Inferior parietal cortex (tissue), 1 donor: ENCODE data around the gene PAIP1.
A peak's percentile ranks its signal among the peaks of the same experiment; 100 is the strongest.
"Not testable (repeated sequence)": the region's sequence is repeated elsewhere in the genome, so short reads cannot be mapped to it uniquely, and the experiment has no call there.

Experiments
- DNase-seq: peaks from one replicate; pipeline ENCODE4 v3.0.0-alpha.2; 2016; ENCODE audit errors: extremely low spot score

The PAIP1 gene

GRCh38 chr5:43556857-43557542 is at the start of gene PAIP1:
PAIP1 (minus strand) TSS chr5:43557077; CDS start chr5:43556846, 231 bp downstream.
- DNase-seq: peak; percentile 75

GRCh38 chr5:43606351-43606750 is 49.5 kb upstream of the PAIP1 start:
- DNase-seq: no peak

GRCh38 chr5:43604699-43605098 is 47.8 kb upstream of the PAIP1 start:
- DNase-seq: no peak

- DNase-seq: no peak
These were observed 46.7 kb upstream of the PAIP1 start for GRCh38 chr5:43603344-43604217.

GRCh38 chr5:43602461-43603343 is 45.8 kb upstream of the PAIP1 start, which contains the start of gene NNT:
NNT (plus strand) TSS chr5:43603180; CDS start chr5:43609196, 6,016 bp downstream.
- peak; percentile 62 for DNase-seq

GRCh38 chr5:43601454-43602260 is 44.8 kb upstream of the PAIP1 start:
- DNase-seq: no peak

- DNase-seq: not testable (repeated sequence)
These were observed 42.0 kb upstream of the PAIP1 start for GRCh38 chr5:43598927-43599326.

GRCh38 chr5:43592363-43592762 is 35.5 kb upstream of the PAIP1 start:
- no peak for DNase-seq

GRCh38 chr5:43590700-43591099 is 33.8 kb upstream of the PAIP1 start:
- no peak for DNase-seq

- no peak for DNase-seq
These were observed 32.4 kb upstream of the PAIP1 start for GRCh38 chr5:43589310-43589709.

- DNase-seq: no peak
These were observed 32.0 kb upstream of the PAIP1 start for GRCh38 chr5:43588842-43589241.

GRCh38 chr5:43584166-43584699 is 27.4 kb upstream of the PAIP1 start:
- DNase-seq: no peak

GRCh38 chr5:43583724-43584123 is 26.8 kb upstream of the PAIP1 start:
- no peak for DNase-seq

GRCh38 chr5:43582082-43583005 is 25.5 kb upstream of the PAIP1 start:
- no peak for DNase-seq

- no peak for DNase-seq
These were observed 24.5 kb upstream of the PAIP1 start for GRCh38 chr5:43581398-43581797.

- not testable (repeated sequence) for DNase-seq
These were observed 23.7 kb upstream of the PAIP1 start for GRCh38 chr5:43580402-43581210.

- no peak for DNase-seq
These were observed 16.2 kb upstream of the PAIP1 start for GRCh38 chr5:43573058-43573457.

GRCh38 chr5:43572357-43572756 is 15.5 kb upstream of the PAIP1 start:
- no peak for DNase-seq

GRCh38 chr5:43571237-43571636 is 14.4 kb upstream of the PAIP1 start:
- DNase-seq: no peak
